ENCODE results near the gene SCLY. TPM values are rescaled to one million over a fixed set of nuclear protein-coding genes. Genes with fewer than 3 reads are reported as not detected.

SCLY gene
- total RNA-seq, 1 experiment from 2014 or later = 20.5 TPM

DNA sequence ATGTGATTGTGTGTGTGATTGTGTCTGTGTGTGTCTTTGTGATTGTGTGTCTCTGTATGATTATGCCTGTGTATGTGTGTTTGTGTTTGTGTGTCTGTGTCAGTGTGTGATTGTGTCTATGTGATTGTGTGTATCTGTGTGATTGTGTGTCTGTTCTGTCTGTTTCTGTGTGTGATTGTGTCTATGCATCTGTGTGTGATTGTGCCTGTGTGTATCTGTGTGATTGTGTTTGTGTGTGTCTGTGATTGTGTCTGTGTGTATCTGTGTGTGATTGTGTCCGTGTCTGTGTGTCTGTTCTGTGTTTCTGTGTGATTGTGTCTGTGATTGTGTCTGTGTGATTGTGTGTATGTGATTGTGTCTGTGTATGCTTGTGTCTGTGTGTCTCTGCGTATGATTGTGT lies 65.5 kb downstream of the SCLY start:
- H3K4me3 ChIP-seq (ENCODE audit: low read length) = no peak overlapping the region
- H3K4me2 ChIP-seq (ENCODE audit: low read depth, low read length, poor library complexity, severe bottlenecking) = no peak overlapping the region
- H3K79me2 ChIP-seq (ENCODE audit: low read length) = no peaks in the 10 kb centered on the region
- no peak overlapping the region for H2AFZ ChIP-seq (ENCODE audit: low read length)
- no peak overlapping the region for H3K9ac ChIP-seq (ENCODE audit: low read length)
- no peaks in the 10 kb centered on the region for H4K20me1 ChIP-seq (ENCODE audit: insufficient read depth, low read depth, low read length)
- H3K9me3 ChIP-seq (ENCODE audit: low read length) = no peaks in the 10 kb centered on the region
- H3K36me3 ChIP-seq (ENCODE audit: insufficient read depth, low read length) = no peaks in the 10 kb centered on the region
- H3K27me3 ChIP-seq (ENCODE audit: low read length) = no peaks in the 10 kb centered on the region
- H3K4me1 ChIP-seq (ENCODE audit: low read length) = no peaks in the 10 kb centered on the region
- no peaks in the 10 kb centered on the region for H3K9me2 ChIP-seq (replicated peaks; ENCODE audit: insufficient read depth, low read length)
- H3K27ac ChIP-seq (ENCODE audit: low read length) = no peak overlapping the region
- DNase-seq = no peak

DNA sequence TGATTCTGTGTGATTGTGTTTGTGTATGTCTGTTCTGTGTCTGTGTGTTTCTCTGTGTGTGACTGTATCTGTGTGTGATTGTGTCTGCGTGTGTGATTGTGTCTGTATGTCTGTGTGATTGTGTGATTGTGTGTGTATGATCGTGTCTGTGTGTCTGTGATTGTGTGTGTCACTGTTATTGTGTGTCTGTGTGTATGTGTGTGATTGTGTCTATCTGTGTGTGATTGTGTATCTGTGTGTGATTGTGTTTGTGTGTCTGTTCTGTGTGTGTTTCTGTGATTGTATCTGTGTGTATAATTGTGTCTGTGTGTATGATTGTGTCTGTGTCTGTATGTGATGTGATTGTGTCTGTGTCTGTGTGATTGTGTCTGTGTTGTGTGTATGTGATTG lies 66.0 kb downstream of the SCLY start:
- Histone ChIP-seq H2AFZ (ENCODE audit: low read length) (no peak overlapping the region), H3K79me2 (ENCODE audit: low read length) (no peaks in the 10 kb centered on the region), H3K36me3 (ENCODE audit: insufficient read depth, low read length) (no peaks in the 10 kb centered on the region), H3K9me3 (ENCODE audit: low read length) (no peaks in the 10 kb centered on the region), H3K27ac (ENCODE audit: low read length) (no peak overlapping the region), H3K4me3 (ENCODE audit: low read length) (no peak overlapping the region), H4K20me1 (ENCODE audit: insufficient read depth, low read depth, low read length) (no peaks in the 10 kb centered on the region), H3K27me3 (ENCODE audit: low read length) (no peaks in the 10 kb centered on the region), H3K4me1 (ENCODE audit: low read length) (no peaks in the 10 kb centered on the region), H3K9me2 (replicated peaks; ENCODE audit: insufficient read depth, low read length) (no peaks in the 10 kb centered on the region), H3K9ac (ENCODE audit: low read length) (no peak overlapping the region), H3K4me2 (ENCODE audit: low read depth, low read length, poor library complexity, severe bottlenecking) (no peak overlapping the region)
- DNase-seq = no peak

DNA sequence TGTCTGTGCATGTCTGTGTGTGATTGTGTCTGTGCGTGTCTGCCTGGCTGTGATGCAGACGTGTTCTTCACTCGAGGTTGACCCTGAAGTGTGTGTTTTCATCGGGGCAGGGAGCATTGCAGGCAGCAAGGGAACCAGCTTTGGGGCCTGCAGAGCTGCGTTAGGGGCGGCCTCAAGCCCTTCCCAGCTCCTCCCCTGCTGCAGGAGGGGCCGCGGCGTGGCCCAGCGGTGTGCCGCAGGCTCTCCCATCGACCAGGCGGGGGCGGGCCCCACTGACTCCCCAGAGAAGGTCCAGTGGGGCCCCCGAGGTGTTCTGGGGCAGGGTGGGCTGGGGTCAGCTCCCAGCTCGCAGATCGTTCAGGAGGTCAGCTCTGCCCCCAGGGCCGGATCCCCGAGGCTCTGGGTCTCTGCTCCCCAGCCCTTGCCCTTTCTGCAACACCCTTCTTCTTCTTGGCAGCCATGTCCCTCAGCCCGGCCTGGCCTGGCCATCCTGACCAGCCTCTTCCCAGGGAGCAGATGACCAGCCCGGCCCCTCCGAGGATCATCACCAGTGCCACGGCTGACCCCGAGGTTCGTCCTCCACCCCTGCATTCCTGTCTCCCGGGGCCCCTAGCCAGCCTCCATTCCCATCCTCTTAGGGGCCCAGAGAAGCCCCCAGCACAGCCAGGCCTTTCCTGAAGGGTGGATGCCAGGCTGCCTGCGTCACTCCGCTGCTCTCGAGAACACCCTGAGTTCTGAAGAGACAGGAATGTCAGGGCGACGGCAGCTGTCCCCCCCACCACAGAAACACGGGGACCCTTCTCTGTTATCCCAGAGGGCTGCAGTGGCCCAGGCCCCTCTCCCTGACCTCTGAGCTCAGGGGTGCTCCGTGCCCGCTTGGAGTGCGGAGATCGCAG lies 66.6 kb downstream of the SCLY start:
- Histone ChIP-seq H3K27ac (ENCODE audit: low read length) (no peak overlapping the region), H3K79me2 (ENCODE audit: low read length) (no peaks in the 10 kb centered on the region), H3K9me2 (replicated peaks; ENCODE audit: insufficient read depth, low read length) (no peaks in the 10 kb centered on the region), H3K27me3 (ENCODE audit: low read length) (no peaks in the 10 kb centered on the region), H3K9me3 (ENCODE audit: low read length) (no peaks in the 10 kb centered on the region), H3K9ac (ENCODE audit: low read length) (no peak overlapping the region), H3K36me3 (ENCODE audit: insufficient read depth, low read length) (no peaks in the 10 kb centered on the region), H3K4me2 (ENCODE audit: low read depth, low read length, poor library complexity, severe bottlenecking) (no peak overlapping the region), H3K4me3 (ENCODE audit: low read length) (no peak overlapping the region), H3K4me1 (ENCODE audit: low read length) (no peaks in the 10 kb centered on the region), H2AFZ (ENCODE audit: low read length) (no peak overlapping the region), H4K20me1 (ENCODE audit: insufficient read depth, low read depth, low read length) (no peaks in the 10 kb centered on the region)
- DNase-seq = no peak

DNA sequence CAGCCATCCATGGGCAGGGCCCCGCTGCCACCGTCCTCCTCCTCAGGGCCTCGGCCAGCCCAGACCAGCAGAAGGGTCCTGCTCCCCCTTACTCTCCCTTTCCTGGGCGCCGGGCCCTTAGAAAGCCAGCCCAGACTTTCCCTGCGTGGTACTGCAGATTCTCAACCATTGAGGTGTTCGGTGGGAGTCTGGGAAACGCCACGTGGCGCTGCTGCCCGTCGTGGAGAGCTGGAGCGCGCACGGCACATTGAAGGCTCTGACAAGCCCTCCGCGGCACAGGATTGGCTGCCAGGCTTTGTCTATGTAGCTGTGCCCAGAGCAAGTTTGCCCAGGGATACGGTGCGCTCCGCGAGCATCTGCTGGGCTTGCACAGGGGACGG lies 67.2 kb downstream of the SCLY start:
- Histone ChIP-seq H3K79me2 (ENCODE audit: low read length) (no peaks in the 10 kb centered on the region), H3K9ac (ENCODE audit: low read length) (no peak overlapping the region), H3K27ac (ENCODE audit: low read length) (no peak overlapping the region), H4K20me1 (ENCODE audit: insufficient read depth, low read depth, low read length) (no peaks in the 10 kb centered on the region), H3K9me2 (replicated peaks; ENCODE audit: insufficient read depth, low read length) (no peaks in the 10 kb centered on the region), H3K27me3 (ENCODE audit: low read length) (no peaks in the 10 kb centered on the region), H2AFZ (ENCODE audit: low read length) (no peak overlapping the region), H3K4me1 (ENCODE audit: low read length) (no peaks in the 10 kb centered on the region), H3K4me2 (ENCODE audit: low read depth, low read length, poor library complexity, severe bottlenecking) (no peak overlapping the region), H3K36me3 (ENCODE audit: insufficient read depth, low read length) (no peaks in the 10 kb centered on the region), H3K9me3 (ENCODE audit: low read length) (no peaks in the 10 kb centered on the region), H3K4me3 (ENCODE audit: low read length) (no peak overlapping the region)
- no peak for DNase-seq

DNA sequence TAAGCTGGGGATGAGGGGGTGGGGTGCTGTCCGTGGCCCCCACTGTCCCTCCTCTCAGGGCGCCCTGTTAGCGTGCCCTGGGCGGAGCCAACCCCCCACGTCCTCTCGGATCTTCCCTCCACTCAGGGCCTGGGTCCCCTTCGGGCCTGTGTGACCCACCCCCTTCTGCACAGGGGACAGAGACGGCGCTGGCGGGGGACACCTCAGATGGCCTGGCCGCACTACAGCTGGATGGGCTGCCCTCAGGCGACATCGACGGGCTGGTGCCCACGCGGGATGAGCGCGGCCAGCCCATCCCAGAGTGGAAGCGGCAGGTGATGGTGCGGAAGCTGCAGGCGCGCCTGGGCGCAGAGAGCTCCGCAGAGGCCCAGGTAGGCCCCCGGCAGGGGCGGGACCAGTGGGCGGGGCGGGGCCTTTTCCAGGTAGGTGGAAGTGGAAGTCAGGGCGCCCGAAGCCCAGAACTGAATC lies 67.8 kb downstream of the SCLY start:
- no peaks in the 10 kb centered on the region for H3K79me2 ChIP-seq (ENCODE audit: low read length)
- no peaks in the 10 kb centered on the region for H4K20me1 ChIP-seq (ENCODE audit: insufficient read depth, low read depth, low read length)
- H3K9ac ChIP-seq (ENCODE audit: low read length) = no peak overlapping the region
- DNase-seq = no peak
- H3K4me3 ChIP-seq (ENCODE audit: low read length) = no peak overlapping the region
- H3K27ac ChIP-seq (ENCODE audit: low read length) = no peak overlapping the region
- no peak overlapping the region for H2AFZ ChIP-seq (ENCODE audit: low read length)
- no peaks in the 10 kb centered on the region for H3K4me1 ChIP-seq (ENCODE audit: low read length)
- no peaks in the 10 kb centered on the region for H3K36me3 ChIP-seq (ENCODE audit: insufficient read depth, low read length)
- no peaks in the 10 kb centered on the region for H3K9me3 ChIP-seq (ENCODE audit: low read length)
- no peak overlapping the region for H3K4me2 ChIP-seq (ENCODE audit: low read depth, low read length, poor library complexity, severe bottlenecking)
- H3K27me3 ChIP-seq (ENCODE audit: low read length) = no peaks in the 10 kb centered on the region
- H3K9me2 ChIP-seq (replicated peaks; ENCODE audit: insufficient read depth, low read length) = no peaks in the 10 kb centered on the region

DNA sequence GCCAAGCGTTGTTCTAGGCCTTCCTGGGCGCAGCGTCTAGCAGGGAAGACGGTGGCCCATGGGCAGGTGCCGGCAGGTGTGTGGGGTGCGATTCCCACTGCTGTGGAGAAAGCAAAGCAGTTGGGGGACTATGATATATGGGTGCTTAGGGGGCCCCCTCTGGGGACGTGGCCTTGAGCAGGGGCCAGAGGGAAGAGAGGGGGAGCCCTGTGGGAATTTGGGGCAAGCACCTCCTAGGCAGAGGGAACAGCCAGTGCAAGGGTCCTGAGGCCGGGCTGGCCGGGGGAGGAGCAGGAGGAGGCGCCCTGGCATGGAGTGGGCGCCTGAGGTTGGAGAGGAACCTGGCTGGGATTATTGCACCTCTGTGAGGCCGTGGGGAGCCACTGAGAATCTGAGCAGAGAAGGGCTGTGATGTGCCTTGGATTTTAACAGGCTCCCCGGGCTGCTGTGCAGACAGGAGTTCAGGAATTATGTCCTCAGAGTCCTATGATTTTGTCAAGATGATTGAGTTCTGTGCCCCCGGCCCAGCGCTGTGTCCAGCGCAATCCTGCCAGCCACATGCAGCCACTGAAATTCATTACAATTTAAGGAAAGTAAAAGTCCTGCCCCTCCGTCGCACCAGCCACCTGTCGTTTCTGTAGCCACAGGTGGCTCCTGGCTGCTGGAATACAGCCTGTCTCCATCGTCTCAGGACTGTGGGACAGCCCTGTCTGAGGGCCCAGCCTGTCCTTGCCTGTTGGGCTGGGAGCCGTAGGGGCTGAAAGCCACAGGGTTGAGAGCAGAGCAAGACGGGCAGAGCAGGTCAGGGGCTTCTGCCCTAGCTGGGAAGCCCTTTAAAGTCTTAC lies 68.6 kb downstream of the SCLY start:
- no peaks in the 10 kb centered on the region for H3K79me2 ChIP-seq (ENCODE audit: low read length)
- no peak for DNase-seq

DNA sequence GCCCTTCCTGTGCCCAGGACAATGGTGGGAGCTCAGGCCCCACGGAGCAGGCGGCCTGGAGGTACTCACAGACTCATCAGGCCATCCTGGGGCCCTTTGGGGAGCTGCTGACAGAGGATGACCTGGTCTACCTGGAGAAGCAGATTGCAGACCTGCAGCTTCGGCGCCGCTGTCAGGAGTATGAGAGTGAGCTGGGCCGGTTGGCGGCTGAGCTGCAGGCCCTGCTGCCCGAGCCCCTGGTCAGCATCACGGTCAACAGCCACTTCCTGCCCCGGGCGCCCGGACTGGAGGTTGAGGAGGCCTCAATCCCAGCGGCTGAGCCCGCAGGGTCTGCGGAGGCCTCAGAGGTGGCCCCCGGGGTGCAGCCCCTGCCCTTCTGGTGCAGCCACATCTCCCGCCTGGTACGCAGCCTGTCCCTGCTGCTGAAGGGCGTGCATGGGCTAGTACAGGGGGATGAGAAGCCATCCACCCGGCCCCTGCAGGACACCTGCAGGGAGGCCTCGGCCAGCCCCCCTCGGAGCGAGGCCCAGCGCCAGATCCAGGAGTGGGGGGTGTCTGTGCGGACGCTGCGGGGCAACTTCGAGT lies 69.4 kb downstream of the SCLY start:
- Histone ChIP-seq H3K4me1 (ENCODE audit: low read length) (no peaks in the 10 kb centered on the region), H3K27ac (ENCODE audit: low read length) (no peak overlapping the region), H4K20me1 (ENCODE audit: insufficient read depth, low read depth, low read length) (no peaks in the 10 kb centered on the region), H3K27me3 (ENCODE audit: low read length) (no peaks in the 10 kb centered on the region), H3K4me2 (ENCODE audit: low read depth, low read length, poor library complexity, severe bottlenecking) (no peak overlapping the region), H3K79me2 (ENCODE audit: low read length) (no peaks in the 10 kb centered on the region), H3K4me3 (ENCODE audit: low read length) (no peak overlapping the region), H3K9me3 (ENCODE audit: low read length) (no peaks in the 10 kb centered on the region), H3K9ac (ENCODE audit: low read length) (no peak overlapping the region), H2AFZ (ENCODE audit: low read length) (no peak overlapping the region), H3K36me3 (ENCODE audit: insufficient read depth, low read length) (no peaks in the 10 kb centered on the region), H3K9me2 (replicated peaks; ENCODE audit: insufficient read depth, low read length) (no peaks in the 10 kb centered on the region)
- DNase-seq = no peak

More for the DNA sequence above, 68.6 kb downstream of the SCLY start:
- Histone ChIP-seq H2AFZ (ENCODE audit: low read length) (no peak overlapping the region), H3K36me3 (ENCODE audit: insufficient read depth, low read length) (no peaks in the 10 kb centered on the region), H3K4me1 (ENCODE audit: low read length) (no peaks in the 10 kb centered on the region), H3K27ac (ENCODE audit: low read length) (no peak overlapping the region), H4K20me1 (ENCODE audit: insufficient read depth, low read depth, low read length) (no peaks in the 10 kb centered on the region), H3K9ac (ENCODE audit: low read length) (no peak overlapping the region), H3K9me2 (replicated peaks; ENCODE audit: insufficient read depth, low read length) (no peaks in the 10 kb centered on the region), H3K27me3 (ENCODE audit: low read length) (no peaks in the 10 kb centered on the region), H3K4me2 (ENCODE audit: low read depth, low read length, poor library complexity, severe bottlenecking) (no peak overlapping the region), H3K9me3 (ENCODE audit: low read length) (no peaks in the 10 kb centered on the region), H3K4me3 (ENCODE audit: low read length) (no peak overlapping the region)

All from Karpas-422 (cell line).